ENCODE measurements around the gene ZNF473. TPM values are rescaled to one million over a fixed set of nuclear protein-coding genes. Genes with fewer than 3 reads are reported as not detected.
A peak's percentile ranks its signal among the peaks of the same experiment; 100 is the strongest.

ZNF473 gene
- 1 to 10 TPM; 5.8 to 7.6 TPM for total RNA-seq
- long read RNA-seq, donor 1, full-length matches to known transcripts: 2 of 2 reads
- long read RNA-seq, donor 1, partial matches to known transcripts: 0 of 2 reads
- long read RNA-seq, donor 1, other reads (novel, unspliced or antisense): 0 of 2 reads
- long read RNA-seq, donor 2, full-length matches to known transcripts: 4 of 7 reads
- long read RNA-seq, donor 2, partial matches to known transcripts: 1 of 7 reads
- long read RNA-seq, donor 2, other reads (novel, unspliced or antisense): 2 of 7 reads

- intact Hi-C loops (cut with DNase I): no loop called here
- peak; percentile 98 for DNase-seq (ENCODE audit: low spot score)
These were observed at the start of gene ZNF473 for GRCh38 chr19:50025794-50026549. Gene ZNF473 (plus strand): TSS chr19:50026005. CDS start chr19:50031083, 5,078 bp downstream.

- no peak for DNase-seq (ENCODE audit: low spot score)
- intact Hi-C loops (cut with DNase I): no loop called here
These were observed 49.3 kb upstream of the ZNF473 start for GRCh38 chr19:49976496-49976895.

- intact Hi-C loops (cut with DNase I): no loop called here
- no peak for DNase-seq (ENCODE audit: low spot score)
These were observed 48.7 kb upstream of the ZNF473 start for GRCh38 chr19:49977076-49977475.

GRCh38 chr19:49977881-49978280 lies 47.9 kb upstream of the ZNF473 start:
- DNase-seq (ENCODE audit: low spot score): no peak
- intact Hi-C loops (cut with DNase I): no loop called here

GRCh38 chr19:49978324-49978723 lies 47.5 kb upstream of the ZNF473 start:
- intact Hi-C loops (cut with DNase I): no loop called here
- DNase-seq (ENCODE audit: low spot score): no peak

- no peak for DNase-seq (ENCODE audit: low spot score)
- intact Hi-C loops (cut with DNase I): loop anchor here (5.0 kb wide), 1 partner anchor 45 kb away; no protein-coding TSS in a partner anchor
These were observed 43.9 kb upstream of the ZNF473 start for GRCh38 chr19:49981603-49982593.

- peak; percentile 87 for DNase-seq (ENCODE audit: low spot score)
- intact Hi-C loops (cut with DNase I): loop anchor here (5.0 kb wide), 1 partner anchor 46 kb away; no protein-coding TSS in a partner anchor
These were observed 42.1 kb upstream of the ZNF473 start for GRCh38 chr19:49983645-49984229.

- no peak for DNase-seq (ENCODE audit: low spot score)
- intact Hi-C loops (cut with DNase I): loop anchor here (5.0 kb wide), 1 partner anchor 47 kb away; no protein-coding TSS in a partner anchor
These were observed 41.3 kb upstream of the ZNF473 start for GRCh38 chr19:49984491-49984890.

- intact Hi-C loops (cut with DNase I): no loop called here
- DNase-seq (ENCODE audit: low spot score): no peak
These were observed 39.9 kb upstream of the ZNF473 start for GRCh38 chr19:49985871-49986270.

GRCh38 chr19:49986354-49986753 lies 39.5 kb upstream of the ZNF473 start:
- no peak for DNase-seq (ENCODE audit: low spot score)
- intact Hi-C loops (cut with DNase I): no loop called here

GRCh38 chr19:49987159-49987698 lies 38.6 kb upstream of the ZNF473 start:
- intact Hi-C loops (cut with DNase I): no loop called here
- peak; percentile 96 for DNase-seq (ENCODE audit: low spot score)

GRCh38 chr19:49988007-49988406 lies 37.8 kb upstream of the ZNF473 start:
- DNase-seq (ENCODE audit: low spot score): no peak
- intact Hi-C loops (cut with DNase I): no loop called here

GRCh38 chr19:49988433-49988832 lies 37.4 kb upstream of the ZNF473 start:
- DNase-seq (ENCODE audit: low spot score): no peak
- intact Hi-C loops (cut with DNase I): no loop called here

- intact Hi-C loops (cut with DNase I): no loop called here
These were observed 28.1 kb upstream of the ZNF473 start for GRCh38 chr19:49997709-49998108.

GRCh38 chr19:49999371-50000010 lies 26.3 kb upstream of the ZNF473 start:
- intact Hi-C loops (cut with DNase I): no loop called here
- DNase-seq (ENCODE audit: low spot score): no peak

More at GRCh38 chr19:49997709-49998108, 28.1 kb upstream of the ZNF473 start:
- DNase-seq (ENCODE audit: low spot score): no peak

GRCh38 chr19:50000038-50000840 lies 25.6 kb upstream of the ZNF473 start:
- DNase-seq (ENCODE audit: low spot score): no peak
- intact Hi-C loops (cut with DNase I): no loop called here

GRCh38 chr19:50000841-50001557 lies 24.8 kb upstream of the ZNF473 start:
- intact Hi-C loops (cut with DNase I): no loop called here
- no peak for DNase-seq (ENCODE audit: low spot score)

All from posterior vena cava (tissue), 2 donors.